NCI-H524 treated with DMSO at 0.1 percent for 48 hours (cell line): ENCODE measurements around the gene GARIN5A.

Source experiments
- DNase-seq: peaks from one replicate; lab custom pipeline; 2025; lab: John Stamatoyannopoulos, UW

The GARIN5A gene

DNA sequence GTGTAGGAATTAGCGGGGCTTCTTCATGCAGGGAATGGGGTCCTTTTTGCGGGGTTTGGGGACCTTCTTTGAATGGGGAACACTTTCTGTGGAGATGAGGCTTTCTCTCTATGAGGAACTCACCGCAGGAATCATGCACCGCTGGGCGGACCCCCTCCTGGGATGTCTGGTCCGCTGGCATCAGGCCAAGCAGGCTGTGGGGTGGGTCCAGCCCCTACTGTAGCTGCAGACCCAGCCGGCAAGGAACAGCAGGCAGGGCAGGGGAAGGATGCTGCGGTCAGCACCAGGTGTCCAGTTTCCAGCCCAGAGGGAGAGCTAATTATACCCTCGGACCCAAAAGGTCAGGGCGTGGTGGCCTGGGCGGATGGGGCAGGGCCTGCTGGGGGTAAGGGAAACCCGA, 42.1 kb downstream of the GARIN5A start:
- DNase-seq: no peak

DNA sequence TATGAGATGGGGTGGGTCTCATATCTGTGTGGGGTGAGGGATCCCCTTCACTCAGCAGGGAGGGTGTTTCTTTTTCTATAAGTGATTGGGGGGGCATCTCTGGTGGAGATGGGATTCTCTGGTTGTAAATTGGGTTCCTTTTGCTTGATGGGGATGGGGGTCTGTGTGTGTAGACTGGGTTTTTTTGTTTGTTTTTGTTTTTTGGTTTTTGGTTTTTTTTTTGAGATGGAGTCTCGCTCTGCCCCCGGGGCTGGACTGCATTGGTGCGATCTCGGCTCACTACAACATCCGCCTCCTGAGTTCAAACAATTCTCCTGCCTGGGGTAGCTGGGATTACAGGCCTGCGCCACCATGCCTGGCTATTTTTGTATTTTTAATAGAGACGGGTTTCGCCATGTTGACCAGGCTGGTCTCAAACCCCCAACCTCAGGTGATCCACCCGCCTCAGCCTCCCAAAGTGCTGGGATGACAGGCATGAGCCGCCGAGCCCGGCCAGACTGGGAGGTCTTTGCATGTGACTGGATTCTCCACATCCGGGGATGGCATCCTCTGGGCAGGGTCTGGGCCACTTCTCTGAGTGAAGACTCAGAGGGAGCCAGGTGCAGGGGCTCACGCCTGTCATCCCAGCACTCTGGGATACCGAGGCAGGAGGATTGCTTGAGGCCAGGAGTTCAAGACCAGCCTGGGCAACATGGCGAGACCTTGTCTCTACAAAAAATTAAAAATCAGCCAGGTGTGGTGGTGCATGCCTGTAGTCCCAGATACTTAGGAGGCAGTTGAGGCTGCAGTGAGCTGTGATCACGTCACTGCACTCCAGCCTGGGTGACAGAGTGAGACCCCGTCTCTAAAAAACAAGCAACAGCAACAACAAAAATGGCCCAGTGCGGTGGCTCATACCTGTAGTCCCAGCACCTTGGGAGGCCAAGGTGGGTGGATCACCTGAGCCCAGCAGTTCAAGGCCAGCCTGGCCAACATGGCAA, 43.2 kb downstream of the GARIN5A start:
- DNase-seq: no peak

DNA sequence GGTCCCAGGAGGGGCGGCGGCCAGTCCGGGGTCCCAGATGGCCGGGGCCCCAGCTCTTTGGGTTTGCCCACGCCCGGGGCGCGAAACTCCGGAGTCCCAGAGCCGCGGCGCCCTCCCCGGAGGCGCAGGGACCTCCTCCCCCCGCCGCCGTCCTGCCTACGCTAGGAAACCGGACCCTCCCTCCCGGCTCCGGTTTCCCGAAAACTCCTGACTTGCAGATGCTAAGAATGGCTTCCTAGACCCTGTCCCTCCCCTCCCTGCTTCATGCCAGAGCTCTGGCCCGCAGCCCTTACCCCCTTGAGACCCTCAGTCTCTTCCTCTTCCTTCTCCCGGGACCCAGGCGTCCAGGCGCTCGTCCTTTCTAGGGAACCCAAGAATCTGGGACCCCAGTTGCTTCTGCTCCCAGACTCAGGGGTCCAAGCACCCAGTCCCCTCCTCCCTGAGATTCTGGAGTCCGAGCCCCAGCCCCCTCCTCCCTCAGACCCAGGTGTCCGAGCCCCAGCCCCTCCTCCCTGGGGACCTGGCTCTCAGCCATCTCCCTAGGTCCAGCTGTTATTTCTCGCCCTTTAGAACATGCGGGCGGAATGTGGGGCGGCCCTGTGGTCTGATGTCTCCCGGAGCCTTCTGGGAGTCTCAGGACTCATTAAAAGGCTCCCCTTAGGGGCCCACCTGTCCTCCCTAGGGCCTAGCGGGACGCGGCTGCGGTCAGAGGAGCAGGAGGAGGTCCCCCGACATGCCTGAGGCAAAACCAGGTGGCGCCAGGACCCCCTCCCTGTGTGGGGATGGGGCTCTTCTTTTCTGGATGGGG, 44.2 kb downstream of the GARIN5A start, which contains the start of gene MYBPC2:
MYBPC2 (plus strand) TSS at position 672 of the 808 bp plus-strand sequence; CDS start at position 734, 62 bp downstream.
- DNase-seq: no peak

DNA sequence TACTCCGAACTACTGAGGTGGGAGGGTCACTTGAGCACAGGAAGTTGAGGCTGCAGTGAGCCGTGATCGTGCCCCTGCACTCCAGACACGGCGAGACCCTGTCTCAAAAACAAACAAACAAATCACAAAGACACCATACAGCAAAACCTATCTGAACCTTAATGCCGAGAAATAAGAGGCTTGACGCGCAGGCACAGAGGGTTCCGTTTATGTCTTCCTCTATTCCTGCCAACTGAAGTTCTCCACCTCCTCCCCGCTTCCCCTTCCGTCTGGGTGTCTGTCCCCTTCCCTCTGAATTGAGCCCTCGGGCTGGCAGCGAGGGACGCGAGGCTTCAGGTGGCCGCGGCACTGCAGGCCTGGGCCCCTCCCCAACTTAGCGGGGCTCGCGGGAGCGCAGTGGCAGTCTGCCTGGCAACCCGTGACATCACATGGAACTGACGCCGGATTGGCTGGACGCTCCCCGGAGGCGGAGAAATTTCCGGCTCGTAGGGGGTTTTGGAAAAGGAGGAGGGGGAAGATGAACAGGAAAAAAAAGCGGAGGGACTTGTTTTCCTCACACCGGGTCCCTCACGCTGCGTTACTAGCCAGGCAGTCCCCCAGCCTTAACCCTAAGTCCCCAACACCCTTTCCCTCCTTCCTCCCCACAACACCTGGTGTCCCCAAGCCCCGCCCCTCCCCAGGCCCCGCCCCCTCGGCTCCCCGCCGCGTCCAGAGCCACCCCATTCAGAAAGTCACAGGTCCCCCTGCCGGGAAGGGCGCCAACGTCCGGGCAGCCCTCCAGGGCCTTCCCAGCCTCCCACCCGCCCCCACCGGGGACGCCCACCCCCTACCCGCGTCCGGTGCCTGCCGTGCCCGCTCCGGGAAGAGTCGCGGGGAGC, 45.1 kb downstream of the GARIN5A start:
- DNase-seq: peak; percentile 19

DNA sequence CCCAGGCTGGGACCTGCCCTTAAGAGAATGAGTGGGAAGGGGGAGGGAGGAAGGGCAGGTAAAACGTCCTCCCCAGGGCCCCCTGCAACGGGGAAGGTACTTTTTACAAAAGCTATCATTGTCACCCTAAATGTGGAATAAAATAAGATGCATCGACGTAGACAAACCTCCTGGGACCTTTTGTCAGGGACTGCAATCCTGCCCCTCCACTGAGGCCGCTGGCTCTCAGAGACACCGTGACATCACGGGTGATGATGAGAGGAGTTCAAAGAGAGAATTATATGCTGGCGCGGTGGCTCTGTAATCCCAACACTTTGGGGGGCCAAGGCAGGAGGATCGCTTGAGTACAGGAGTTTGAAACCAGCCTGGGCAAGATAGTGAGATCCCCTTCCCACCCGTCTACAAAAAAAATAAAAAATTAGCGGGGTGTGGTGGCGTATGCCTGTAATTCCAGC, 45.7 kb downstream of the GARIN5A start:
- DNase-seq: no peak

DNA sequence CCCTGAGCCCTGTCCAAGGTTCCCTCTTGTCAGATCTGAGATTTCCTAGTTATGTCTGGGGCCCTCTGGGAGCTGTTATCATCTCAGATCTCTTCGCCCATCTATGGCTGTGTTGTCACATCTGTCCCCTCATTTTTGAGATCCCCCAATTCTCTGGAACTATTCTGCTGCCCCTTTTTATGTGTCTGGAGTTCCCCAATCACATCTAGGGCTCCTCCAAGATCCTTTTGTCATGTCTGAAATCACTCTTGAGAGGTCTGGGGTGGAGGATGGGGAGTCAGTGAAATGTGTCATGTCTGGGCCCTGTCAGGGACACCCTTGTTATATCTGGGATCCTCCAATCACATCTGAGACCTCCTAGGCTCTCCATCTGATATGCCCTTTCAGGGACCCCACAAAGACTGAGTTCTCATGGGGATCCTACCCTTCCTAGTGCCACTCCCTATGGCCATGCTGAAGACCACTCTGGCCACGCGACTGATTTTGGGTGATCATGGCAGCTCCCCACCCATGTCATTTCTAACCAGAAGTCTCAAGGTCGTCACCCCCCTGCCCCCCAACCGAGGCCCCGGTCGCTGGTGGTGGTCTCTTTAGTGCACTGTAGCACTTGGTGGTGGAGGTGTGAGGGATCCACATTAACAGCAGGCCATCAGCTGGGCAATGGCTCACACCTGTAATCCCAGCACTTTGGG, 47.7 kb downstream of the GARIN5A start:
- no peak for DNase-seq

DNA sequence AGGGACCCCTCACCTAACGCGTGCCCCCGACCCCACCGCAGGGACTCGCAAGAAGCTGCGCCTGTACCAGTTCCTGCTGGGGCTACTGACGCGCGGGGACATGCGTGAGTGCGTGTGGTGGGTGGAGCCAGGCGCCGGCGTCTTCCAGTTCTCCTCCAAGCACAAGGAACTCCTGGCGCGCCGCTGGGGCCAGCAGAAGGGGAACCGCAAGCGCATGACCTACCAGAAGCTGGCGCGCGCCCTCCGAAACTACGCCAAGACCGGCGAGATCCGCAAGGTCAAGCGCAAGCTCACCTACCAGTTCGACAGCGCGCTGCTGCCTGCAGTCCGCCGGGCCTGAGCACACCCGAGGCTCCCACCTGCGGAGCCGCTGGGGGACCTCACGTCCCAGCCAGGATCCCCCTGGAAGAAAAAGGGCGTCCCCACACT, 48.6 kb downstream of the GARIN5A start:
- DNase-seq: no peak

DNA sequence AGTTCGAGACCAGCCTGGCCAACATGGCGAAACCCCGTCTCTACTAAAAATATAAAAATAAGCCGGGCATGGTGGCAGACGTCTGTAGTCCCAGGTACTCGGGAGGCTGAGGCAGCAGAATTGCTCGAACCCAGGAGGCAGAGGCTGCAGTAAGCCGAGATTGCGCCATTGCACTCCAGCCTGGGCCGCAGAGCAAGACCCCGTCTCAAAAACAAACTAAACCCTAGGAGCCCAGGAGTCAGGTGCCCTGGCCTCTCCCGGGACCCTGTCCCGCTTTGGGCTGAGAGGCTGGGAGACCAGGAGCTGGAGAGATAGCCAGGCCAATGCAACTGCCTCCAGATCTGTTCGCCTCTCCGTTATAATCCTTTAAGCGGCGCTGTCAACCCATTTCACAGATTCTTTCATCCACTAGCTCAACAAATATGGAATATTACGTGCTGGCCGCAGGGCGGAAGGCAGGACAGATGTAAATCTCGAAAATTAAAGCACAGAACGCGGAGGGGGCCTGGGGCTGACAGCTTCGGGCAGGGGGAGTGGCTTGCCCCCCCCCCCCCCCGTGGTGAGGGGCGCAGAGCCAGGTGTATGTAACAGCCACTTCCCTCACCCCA, 49.2 kb downstream of the GARIN5A start:
- no peak for DNase-seq

DNA sequence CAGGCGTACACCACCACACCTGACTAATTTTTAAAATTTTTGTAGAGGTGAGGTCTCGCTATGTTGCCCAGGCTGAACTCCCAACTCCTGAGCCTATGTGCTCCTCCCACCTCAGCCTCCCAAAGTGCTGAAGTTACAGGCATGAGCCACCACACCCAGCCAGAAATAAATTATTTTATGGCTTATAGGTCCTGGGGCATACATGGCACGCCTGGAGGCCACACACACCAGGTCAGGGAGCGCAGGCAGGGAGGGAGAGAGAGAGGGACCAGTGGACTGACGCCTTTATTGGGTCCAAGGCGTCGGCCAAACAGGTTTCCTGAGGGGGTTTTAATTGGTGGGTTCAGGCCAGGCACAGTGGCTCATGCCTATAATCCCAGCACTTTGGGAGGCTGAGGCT, 51.1 kb downstream of the GARIN5A start:
- DNase-seq: no peak

DNA sequence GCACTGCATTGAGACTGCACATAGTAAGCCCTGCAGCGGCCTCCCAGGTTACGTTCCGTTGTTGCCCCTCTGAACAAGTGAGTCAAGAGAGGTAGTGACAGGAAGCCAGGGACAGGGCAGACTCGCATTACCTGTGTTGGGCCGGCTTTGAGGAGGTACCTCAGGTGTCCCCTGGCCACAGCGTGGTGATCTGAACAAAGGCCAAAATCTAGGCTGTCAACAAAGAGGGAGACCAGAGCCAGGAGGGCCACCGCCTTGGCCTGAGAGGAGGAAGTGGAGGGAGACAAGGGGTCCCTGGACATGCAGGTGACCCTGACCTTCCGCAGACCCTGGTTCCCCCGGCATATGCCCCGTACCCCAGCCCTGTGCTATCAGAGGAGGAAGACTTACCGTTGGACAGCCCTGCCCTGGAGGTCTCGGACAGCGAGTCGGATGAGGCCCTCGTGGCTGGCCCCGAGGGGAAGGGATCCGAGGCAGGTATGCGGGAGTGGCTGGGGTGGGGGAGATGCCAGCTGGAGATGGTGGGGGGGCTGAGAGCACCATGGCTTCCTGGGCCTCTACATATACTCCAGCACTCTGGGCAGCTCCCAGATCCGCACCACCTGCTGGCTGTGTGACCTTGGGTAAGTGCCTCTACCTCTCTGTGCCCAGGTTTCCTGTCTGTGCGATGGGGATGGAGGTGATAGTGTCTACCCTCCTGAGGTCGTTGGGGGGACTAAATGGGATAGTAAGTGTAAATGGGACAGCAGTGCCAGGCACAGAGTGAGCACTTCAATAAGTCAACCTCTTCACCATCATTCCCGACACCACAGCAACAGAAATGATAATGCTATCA, 53.2 kb downstream of the GARIN5A start:
- DNase-seq: no peak

DNA sequence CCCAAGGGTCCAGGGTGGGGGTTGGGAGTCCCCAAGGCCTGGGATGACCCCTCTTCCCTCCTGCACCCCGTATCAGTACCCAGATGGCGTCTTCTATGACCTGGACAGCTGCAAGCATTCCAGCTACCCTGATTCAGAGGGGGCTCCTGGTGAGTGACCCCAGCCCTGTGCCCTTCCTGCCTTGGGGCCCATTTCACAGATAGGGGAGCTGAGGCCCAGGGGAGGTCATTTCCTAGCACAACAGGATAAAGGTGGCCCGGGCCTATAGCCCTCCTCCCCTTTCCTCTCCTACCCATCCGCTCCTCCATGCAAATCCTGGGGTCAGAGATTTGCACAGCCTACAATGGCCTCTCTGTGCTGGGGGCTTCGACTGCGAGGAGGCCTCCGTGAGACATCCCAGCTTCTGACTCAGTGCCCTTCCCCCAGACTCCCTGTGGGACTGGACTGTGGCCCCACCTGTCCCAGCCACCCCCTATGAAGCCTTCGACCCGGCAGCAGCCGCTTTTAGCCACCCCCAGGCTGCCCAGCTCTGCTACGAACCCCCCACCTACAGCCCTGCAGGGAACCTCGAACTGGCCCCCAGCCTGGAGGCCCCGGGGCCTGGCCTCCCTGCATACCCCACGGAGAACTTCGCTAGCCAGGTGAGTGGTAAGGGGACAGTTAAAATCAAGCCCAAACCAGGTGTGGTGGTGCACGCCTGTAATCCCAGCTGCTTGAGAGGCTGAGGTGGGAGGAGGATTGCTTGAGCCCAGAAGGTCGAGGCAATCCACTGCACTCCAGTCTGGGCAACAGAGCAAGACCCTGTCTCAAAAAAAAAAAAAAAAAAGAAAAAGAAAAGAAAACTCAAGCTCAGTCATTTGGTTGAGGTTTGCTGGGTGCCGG, 54.0 kb downstream of the GARIN5A start:
- DNase-seq: no peak

DNA sequence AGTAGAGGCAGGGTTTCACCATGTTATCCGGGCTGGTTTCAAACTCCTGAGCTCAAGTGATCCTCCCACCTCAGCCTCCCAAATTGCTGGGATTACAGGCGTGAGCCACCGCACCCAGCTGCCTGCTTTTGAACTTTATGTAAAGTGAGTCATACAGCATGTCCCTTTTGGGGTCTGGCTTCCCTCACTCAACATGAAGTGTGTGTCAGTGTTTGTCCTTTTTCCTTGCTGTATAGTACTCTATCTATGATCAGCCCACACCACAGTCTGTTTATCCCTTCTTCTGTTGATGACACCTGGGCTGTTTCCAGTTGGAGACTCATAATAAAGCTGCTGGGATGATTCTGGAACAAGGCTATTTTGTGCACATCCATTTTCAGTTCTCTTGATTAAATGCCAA, 55.8 kb downstream of the GARIN5A start:
- DNase-seq: no peak

DNA sequence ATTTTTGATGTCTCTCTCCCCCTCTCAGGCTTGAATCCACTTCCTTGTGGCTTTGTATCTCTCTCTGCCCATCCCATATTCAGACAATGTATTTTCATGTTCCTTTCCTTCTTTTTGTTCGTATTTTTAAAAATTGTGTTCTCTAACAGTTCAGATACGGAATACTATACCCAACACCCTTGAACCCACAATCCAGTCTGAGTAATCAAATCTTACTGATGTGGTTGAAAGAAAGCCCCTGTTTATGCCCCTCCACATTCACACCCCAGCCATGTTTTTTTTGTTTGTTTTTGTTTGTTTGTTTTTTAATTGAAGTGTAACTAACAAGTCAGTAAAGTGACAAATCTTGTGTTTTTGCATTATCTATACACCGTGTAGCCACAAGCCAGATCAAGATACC, 56.5 kb downstream of the GARIN5A start:
- no peak for DNase-seq

DNA sequence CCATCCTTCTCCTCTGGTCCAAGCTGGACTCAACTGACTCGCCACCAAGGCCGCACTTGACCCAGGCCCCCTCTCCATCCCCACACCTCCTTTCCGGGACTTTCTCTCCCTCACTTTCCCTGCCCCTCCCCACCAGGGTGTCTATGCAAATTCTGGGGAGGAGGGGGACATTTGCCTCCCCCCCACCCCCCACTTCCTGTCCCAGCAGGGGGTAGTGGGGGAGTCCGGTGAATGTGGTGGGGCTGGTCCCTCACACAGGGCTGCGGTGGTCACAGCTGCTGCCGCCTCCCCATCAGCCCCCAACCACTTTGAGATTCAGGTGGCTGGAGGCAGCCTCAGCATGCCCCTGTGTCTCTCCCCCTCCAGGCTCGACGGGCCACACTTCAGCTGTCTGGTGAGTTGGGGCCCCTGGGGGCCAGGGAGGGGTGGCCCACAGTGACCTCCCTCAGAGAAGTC, 57.0 kb downstream of the GARIN5A start:
- DNase-seq: no peak

DNA sequence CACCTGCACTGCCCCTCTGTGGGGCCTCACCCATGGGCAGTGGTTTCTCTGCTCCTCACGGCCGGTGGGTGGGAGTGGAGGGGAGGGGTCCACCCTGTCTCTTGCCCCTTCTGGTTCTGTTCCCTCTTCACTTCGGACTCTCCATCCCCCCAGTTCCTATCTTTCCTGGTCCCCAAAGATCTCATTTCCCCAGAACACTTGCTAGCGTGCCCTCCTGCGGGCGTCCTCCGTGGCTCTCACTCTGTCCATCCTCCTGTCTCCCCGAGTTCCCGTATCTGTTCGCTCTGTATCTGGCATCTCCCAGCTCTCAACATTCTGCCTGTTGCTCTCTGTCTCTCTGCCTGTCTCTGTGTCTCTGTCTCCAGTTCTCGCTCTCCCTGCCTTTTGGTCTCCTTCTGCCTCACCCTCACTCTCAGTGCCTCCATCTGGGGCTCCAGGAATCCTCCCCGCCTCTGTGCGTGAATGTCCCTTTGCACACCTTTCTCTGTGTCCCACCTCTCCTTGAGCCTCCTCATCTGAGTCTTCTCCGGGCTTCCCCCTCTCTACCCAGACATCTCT, 57.5 kb downstream of the GARIN5A start:
- no peak for DNase-seq

DNA sequence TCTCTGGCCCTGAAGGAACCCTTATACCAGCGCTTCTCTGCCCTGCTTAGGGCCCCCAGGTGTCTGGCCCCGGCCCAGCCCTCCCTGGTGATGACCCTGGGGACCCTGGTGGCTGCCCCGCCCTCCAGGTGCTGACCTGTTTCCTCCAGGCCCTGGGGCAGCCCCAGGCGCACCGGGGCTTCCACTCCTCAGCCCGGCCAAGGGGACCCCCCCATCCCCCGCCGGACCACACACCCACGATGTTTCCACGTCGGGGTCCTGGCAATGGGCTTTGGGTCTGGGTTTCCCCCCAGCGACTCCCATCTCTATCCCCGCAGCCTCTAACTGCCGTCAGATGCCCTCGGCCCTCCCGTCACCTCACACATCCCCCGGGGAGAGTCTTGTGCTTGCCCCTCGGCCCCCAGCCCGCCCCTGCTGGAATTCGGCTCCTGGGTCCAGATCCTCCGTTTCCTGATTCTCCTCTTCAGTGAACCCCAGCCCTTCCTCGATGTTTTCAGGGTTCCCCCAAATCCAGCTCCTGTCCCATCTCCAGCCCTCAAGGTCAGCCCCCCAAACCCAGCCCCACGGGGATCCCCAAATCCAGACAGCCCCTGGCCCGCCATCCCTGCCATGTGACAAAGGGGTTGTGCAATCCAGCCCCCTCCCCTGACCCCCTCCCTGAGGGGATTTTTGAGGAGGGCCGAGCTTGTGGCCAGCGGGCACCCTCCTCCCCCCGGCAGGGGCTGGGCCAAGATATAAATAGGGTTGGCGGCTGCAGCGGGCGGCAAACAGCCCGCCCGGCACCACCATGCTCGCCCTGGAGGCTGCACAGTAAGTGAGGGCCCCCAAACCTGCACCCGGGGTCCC, 58.2 kb downstream of the GARIN5A start, which contains the start of gene SPIB:
SPIB (plus strand) TSS at position 763 of the 846 bp plus-strand sequence; CDS start at position 788, 25 bp downstream.
- no peak for DNase-seq
